ENCODE data around the gene MAST4. TPM values are rescaled to one million over a fixed set of nuclear protein-coding genes. Genes with fewer than 3 reads are reported as not detected.

MAST4 gene
- total RNA-seq, 4 donors from 2014 or later = 16.2 to 32.8 (median 25.0) TPM

DNA sequence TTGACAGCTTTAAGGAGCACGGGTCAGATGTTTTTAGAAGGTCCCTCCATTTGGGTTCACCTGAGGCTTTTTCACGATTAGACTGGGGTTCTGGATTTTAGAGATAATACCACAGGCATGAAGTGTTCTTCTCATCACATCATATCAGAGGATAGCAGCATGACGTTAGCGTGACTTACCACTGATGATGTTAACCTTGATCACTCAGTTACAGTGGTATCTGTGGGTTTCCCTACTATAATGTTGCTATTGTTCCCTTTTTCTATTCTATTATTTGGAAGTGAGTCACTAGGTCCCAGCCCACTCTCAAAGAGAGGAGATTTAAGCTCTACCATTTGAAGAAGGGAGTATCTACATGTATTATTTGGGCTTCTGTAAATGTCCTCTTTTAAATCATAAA is 300.0 kb downstream of the MAST4 start:
- Histone ChIP-seq H3K9me3 (no peaks in the 10 kb centered on the region), H3K27me3 (no peaks in the 10 kb centered on the region), H3K4me3 (no peak overlapping the region), H3K36me3 (no peaks in the 10 kb centered on the region), H3K27ac (no peak overlapping the region), H3K4me1 (peaks cover 0 to 6% (median 0%) of the 10 kb centered on the region in 3 donors)
- TF ChIP-seq POLR2AphosphoS5 (IDR thresholded peaks at IDR 0.05) (no peak), EP300 (IDR thresholded peaks at IDR 0.05) (no peak), POLR2A (IDR thresholded peaks at IDR 0.05) (no peak)
- TF ChIP-seq, protein P1, sequence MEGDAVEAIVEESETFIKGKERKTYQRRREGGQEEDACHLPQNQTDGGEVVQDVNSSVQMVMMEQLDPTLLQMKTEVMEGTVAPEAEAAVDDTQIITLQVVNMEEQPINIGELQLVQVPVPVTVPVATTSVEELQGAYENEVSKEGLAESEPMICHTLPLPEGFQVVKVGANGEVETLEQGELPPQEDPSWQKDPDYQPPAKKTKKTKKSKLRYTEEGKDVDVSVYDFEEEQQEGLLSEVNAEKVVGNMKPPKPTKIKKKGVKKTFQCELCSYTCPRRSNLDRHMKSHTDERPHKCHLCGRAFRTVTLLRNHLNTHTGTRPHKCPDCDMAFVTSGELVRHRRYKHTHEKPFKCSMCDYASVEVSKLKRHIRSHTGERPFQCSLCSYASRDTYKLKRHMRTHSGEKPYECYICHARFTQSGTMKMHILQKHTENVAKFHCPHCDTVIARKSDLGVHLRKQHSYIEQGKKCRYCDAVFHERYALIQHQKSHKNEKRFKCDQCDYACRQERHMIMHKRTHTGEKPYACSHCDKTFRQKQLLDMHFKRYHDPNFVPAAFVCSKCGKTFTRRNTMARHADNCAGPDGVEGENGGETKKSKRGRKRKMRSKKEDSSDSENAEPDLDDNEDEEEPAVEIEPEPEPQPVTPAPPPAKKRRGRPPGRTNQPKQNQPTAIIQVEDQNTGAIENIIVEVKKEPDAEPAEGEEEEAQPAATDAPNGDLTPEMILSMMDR (IDR thresholded peaks at IDR 0.05) = no peak
- no peak for ATAC-seq
- 82 to 86% methylated on average over 2 to 4 of the region's 4 CpGs for WGBS, 2 donors (ENCODE audit: low coverage in 1 of 2)

DNA sequence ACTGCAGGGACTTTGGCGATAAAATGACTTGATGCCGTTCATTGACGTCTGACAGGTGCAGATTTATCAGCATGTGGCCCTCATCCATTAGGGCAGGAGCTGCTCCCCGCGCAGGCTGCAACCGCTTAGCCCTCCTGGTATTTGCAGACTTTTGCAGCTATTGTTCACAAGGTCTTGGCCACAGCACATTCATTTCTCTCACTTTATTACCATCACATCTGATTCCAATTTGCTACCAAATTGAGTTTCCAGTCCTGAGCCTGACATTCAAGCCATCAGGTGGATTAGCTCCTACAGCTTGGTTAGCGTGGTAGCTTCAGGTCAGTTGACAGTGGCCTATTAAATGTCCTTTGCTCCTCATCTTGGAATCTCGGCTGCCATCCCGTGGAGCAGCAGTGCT is 301.2 kb downstream of the MAST4 start:
- no peak for TF ChIP-seq POLR2AphosphoS5 (IDR thresholded peaks at IDR 0.05)
- TF ChIP-seq, protein P1 (IDR thresholded peaks at IDR 0.05) = no peak
- H3K4me3 ChIP-seq = no peak overlapping the region
- no peak for ATAC-seq
- H3K27ac ChIP-seq = no peak overlapping the region
- H3K27me3 ChIP-seq = no peaks in the 10 kb centered on the region
- H3K4me1 ChIP-seq = no peaks in the 10 kb centered on the region
- H3K9me3 ChIP-seq = no peaks in the 10 kb centered on the region
- no peaks in the 10 kb centered on the region for H3K36me3 ChIP-seq
- 88 to 91% methylated on average over 9 of the region's 9 CpGs for WGBS, 2 donors (ENCODE audit: low coverage in 1 of 2)

DNA sequence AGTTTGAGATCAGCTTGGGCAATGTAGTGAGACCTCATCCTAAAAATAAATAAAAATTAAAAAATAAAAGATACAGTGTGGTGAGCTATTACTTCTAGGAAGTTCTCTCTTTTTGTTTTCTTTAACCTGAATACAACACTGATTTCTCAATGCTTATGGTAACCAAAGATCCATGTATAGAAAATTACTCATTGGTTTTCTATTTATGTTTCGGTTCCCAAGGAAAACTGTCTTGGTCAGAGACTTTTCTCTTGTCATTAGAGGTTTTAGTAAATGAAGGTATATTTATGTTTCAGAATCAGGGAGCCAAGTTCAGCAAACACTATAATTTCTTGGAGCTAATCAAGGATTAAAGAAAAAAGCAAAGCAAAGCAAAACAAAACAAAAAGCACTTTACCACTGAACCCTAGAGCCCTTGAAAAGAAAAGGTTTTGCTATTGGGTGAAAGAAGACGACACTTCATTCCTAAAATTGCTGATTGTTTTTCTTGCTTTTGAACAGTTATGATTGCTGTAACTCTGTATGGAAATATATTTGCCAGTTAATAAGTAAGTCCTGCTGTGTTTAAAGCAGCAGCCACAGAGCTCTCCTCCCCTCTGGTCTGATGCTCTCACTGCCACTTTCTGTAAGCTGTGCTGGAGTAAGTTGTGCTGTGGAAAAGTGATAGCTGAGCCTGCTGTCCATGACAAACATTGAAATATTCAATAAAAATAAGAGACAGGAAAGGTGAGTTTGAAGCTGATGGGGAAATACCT is 302.2 kb downstream of the MAST4 start:
- Histone ChIP-seq H3K4me3 (no peak overlapping the region), H3K27ac (no peak overlapping the region), H3K36me3 (no peaks in the 10 kb centered on the region), H3K4me1 (no peaks in the 10 kb centered on the region), H3K27me3 (no peaks in the 10 kb centered on the region), H3K9me3 (no peaks in the 10 kb centered on the region)
- TF ChIP-seq EP300 (IDR thresholded peaks at IDR 0.05) = no peak
- TF ChIP-seq, protein P1 (IDR thresholded peaks at IDR 0.05) = no peak
- no peak for TF ChIP-seq POLR2A (IDR thresholded peaks at IDR 0.05)
- no peak for TF ChIP-seq POLR2AphosphoS5 (IDR thresholded peaks at IDR 0.05)
- WGBS, 2 donors (ENCODE audit: low coverage in 1 of 2) = 74 to 82% methylated on average over 2 of the region's 2 CpGs
- ATAC-seq = no peak

DNA sequence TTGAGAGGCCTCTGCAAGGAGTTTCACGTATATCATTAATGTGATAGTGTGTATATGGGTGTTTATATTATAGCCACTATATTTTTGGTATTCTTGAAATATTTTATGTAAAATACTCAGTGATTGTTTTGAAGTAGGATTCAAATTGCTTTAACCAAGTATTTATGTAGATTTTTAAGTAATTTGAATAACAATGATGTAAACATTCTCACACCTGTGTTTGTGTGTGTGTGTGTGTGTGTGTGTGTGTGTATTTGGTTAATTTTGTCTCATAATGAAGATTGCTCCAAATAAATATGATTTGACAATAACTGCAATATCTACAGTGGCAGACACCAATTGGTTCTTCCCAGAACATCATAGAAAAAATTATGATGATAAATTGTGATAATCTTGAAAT is 307.0 kb downstream of the MAST4 start:
- no peak for ATAC-seq
- TF ChIP-seq POLR2AphosphoS5 (IDR thresholded peaks at IDR 0.05) (no peak), EP300 (IDR thresholded peaks at IDR 0.05) (no peak), POLR2A (IDR thresholded peaks at IDR 0.05) (no peak)
- TF ChIP-seq, protein P1 (IDR thresholded peaks at IDR 0.05) = no peak
- no peaks in the 10 kb centered on the region for H3K9me3 ChIP-seq

DNA sequence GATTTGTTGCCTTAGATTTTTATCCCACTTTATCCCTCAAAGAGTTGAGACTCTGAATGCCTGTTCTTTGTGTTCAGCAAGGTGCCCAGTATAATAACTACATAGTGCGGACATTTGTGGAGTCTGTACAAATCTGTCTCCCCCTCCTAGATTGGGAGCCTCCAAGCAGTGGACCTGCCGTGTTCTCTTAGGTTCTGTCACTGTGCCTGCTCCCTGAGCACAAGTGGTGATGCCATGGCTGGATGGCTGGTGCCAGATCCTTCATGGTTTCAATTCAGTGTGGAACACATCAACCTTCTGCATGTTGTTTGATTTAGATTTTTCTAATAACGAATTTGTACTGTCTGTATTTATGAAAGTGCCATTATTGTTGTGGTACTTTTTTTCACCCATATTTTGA is 307.5 kb downstream of the MAST4 start:
- no peaks in the 10 kb centered on the region for H3K9me3 ChIP-seq
- H3K27ac ChIP-seq = no peak overlapping the region
- no peaks in the 10 kb centered on the region for H3K36me3 ChIP-seq
- H3K4me3 ChIP-seq = no peak overlapping the region
- WGBS, 2 donors (ENCODE audit: low coverage in 1 of 2) = 71 to 83% methylated on average over 1 to 3 of the region's 3 CpGs
- no peaks in the 10 kb centered on the region for H3K27me3 ChIP-seq
- no peak for ATAC-seq
- TF ChIP-seq POLR2AphosphoS5 (IDR thresholded peaks at IDR 0.05) (no peak), POLR2A (IDR thresholded peaks at IDR 0.05) (no peak), EP300 (IDR thresholded peaks at IDR 0.05) (no peak)
- TF ChIP-seq, protein P1 (IDR thresholded peaks at IDR 0.05) = no peak
- H3K4me1 ChIP-seq = no peaks in the 10 kb centered on the region

More for the DNA sequence above, 307.0 kb downstream of the MAST4 start:
- 92 to 94% methylated on average over 1 of the region's 1 CpG for WGBS, 2 donors (ENCODE audit: low coverage in 1 of 2)
- Histone ChIP-seq H3K4me3 (no peak overlapping the region), H3K27ac (no peak overlapping the region), H3K4me1 (no peaks in the 10 kb centered on the region), H3K36me3 (no peaks in the 10 kb centered on the region), H3K27me3 (no peaks in the 10 kb centered on the region)

All from gastroesophageal sphincter (tissue), 4 donors.